ENCODE data around the gene TPRG1L. TPM values are rescaled to one million over a fixed set of nuclear protein-coding genes. Genes with fewer than 3 reads are reported as not detected.

The TPRG1L gene
- total and polyA plus RNA-seq, 2 experiments from 2014 or later: 6.2 to 20.3 TPM

DNA sequence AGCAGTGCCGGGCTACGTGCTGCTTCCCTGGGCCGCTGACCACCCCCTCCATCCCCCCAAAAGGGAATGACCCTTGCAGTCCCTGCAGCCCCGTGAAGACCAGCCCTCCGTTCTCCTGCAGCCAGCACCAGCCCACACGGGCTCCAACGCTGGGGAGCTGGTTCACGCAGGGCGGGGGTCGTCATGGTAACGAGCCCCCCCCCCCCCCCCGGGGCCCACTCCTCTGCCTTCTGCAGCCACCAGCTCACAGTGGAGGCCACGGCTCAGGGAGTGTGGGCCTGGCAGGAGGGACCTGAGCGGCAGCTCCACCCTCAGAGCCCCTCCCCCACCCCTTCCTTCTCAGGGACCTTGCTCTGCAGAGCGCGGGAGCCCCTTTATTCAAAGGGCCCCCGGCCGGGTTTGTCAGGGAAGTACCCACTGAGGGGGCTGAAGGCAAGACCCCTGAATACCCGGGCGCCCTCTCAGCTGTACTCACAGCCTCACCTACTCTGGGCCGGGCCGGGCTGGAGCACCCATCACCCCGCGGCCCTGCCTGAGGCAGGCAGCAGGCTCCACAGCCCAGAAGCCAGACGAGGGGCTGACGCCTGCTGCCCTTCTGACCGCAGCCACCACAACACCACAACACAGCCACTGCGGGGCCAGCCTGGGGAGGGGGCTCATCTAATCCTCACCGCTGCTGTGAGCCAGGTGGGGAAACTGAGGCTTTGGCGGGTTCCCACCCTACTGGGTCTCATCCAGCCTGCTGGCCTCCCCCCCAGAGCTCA lies 26.1 kb upstream of the TPRG1L start:
- H3K4me1 ChIP-seq (ENCODE audit: insufficient read depth): peaks cover 17% of the 10 kb centered on the region; the same call in 1 of the 2 replicates
- H3K4me2 ChIP-seq: peak overlapping the region; percentile 38; the same call in 1 of the 2 replicates
- Mint-ChIP-seq H3K27ac (no peak overlapping the region), H3K4me3 (no peak overlapping the region), H3K9me3 (no peaks in the 10 kb centered on the region), H3K4me1 (peaks cover 18% of the 10 kb centered on the region), H3K36me3 (ENCODE audit: low read depth) (no peaks in the 10 kb centered on the region; the same call in 2 of the 3 replicates), H3K27me3 (ENCODE audit: insufficient read depth, low read depth, poor library complexity) (peaks cover 4% of the 10 kb centered on the region)
- H3K27me3 ChIP-seq (ENCODE audit: insufficient read depth): no peaks in the 10 kb centered on the region
- TF ChIP-seq STAT1 (IDR thresholded peaks at IDR 0.05; ENCODE audit: unreplicated experiment) (no peak), POLR2AphosphoS5 (IDR thresholded peaks at IDR 0.05; ENCODE audit: low read depth) (no peak), NANOG (IDR thresholded peaks at IDR 0.05; ENCODE audit: borderline replicate concordance) (no peak), ZNF114 (CRISPR knock-in tag; IDR thresholded peaks at IDR 0.05) (no peak), ZNF331 (CRISPR knock-in tag; IDR thresholded peaks at IDR 0.05; ENCODE audit: low read depth) (no peak), EZH2phosphoT487 (IDR thresholded peaks at IDR 0.05; ENCODE audit: unreplicated experiment) (no peak), EZH2 (IDR thresholded peaks at IDR 0.05; ENCODE audit: low read depth, unreplicated experiment) (no peak), JUNB (IDR thresholded peaks at IDR 0.05; ENCODE audit: unreplicated experiment) (no peak), CREB1 (CRISPR knock-in tag; IDR thresholded peaks at IDR 0.05; ENCODE audit: low read depth) (no peak)
- TF ChIP-seq, protein P1, sequence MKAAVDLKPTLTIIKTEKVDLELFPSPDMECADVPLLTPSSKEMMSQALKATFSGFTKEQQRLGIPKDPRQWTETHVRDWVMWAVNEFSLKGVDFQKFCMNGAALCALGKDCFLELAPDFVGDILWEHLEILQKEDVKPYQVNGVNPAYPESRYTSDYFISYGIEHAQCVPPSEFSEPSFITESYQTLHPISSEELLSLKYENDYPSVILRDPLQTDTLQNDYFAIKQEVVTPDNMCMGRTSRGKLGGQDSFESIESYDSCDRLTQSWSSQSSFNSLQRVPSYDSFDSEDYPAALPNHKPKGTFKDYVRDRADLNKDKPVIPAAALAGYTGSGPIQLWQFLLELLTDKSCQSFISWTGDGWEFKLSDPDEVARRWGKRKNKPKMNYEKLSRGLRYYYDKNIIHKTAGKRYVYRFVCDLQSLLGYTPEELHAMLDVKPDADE (IDR thresholded peaks at IDR 0.05): no peak
- TF ChIP-seq, protein P2, sequence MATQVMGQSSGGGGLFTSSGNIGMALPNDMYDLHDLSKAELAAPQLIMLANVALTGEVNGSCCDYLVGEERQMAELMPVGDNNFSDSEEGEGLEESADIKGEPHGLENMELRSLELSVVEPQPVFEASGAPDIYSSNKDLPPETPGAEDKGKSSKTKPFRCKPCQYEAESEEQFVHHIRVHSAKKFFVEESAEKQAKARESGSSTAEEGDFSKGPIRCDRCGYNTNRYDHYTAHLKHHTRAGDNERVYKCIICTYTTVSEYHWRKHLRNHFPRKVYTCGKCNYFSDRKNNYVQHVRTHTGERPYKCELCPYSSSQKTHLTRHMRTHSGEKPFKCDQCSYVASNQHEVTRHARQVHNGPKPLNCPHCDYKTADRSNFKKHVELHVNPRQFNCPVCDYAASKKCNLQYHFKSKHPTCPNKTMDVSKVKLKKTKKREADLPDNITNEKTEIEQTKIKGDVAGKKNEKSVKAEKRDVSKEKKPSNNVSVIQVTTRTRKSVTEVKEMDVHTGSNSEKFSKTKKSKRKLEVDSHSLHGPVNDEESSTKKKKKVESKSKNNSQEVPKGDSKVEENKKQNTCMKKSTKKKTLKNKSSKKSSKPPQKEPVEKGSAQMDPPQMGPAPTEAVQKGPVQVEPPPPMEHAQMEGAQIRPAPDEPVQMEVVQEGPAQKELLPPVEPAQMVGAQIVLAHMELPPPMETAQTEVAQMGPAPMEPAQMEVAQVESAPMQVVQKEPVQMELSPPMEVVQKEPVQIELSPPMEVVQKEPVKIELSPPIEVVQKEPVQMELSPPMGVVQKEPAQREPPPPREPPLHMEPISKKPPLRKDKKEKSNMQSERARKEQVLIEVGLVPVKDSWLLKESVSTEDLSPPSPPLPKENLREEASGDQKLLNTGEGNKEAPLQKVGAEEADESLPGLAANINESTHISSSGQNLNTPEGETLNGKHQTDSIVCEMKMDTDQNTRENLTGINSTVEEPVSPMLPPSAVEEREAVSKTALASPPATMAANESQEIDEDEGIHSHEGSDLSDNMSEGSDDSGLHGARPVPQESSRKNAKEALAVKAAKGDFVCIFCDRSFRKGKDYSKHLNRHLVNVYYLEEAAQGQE (IDR thresholded peaks at IDR 0.05; ENCODE audit: unreplicated experiment): no peak
- TF ChIP-seq, protein P3, sequence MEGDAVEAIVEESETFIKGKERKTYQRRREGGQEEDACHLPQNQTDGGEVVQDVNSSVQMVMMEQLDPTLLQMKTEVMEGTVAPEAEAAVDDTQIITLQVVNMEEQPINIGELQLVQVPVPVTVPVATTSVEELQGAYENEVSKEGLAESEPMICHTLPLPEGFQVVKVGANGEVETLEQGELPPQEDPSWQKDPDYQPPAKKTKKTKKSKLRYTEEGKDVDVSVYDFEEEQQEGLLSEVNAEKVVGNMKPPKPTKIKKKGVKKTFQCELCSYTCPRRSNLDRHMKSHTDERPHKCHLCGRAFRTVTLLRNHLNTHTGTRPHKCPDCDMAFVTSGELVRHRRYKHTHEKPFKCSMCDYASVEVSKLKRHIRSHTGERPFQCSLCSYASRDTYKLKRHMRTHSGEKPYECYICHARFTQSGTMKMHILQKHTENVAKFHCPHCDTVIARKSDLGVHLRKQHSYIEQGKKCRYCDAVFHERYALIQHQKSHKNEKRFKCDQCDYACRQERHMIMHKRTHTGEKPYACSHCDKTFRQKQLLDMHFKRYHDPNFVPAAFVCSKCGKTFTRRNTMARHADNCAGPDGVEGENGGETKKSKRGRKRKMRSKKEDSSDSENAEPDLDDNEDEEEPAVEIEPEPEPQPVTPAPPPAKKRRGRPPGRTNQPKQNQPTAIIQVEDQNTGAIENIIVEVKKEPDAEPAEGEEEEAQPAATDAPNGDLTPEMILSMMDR (conservative IDR thresholded peaks at IDR 0.05; ENCODE audit: low read depth in 2 of 2): no peak
- TF ChIP-seq, protein P4, sequence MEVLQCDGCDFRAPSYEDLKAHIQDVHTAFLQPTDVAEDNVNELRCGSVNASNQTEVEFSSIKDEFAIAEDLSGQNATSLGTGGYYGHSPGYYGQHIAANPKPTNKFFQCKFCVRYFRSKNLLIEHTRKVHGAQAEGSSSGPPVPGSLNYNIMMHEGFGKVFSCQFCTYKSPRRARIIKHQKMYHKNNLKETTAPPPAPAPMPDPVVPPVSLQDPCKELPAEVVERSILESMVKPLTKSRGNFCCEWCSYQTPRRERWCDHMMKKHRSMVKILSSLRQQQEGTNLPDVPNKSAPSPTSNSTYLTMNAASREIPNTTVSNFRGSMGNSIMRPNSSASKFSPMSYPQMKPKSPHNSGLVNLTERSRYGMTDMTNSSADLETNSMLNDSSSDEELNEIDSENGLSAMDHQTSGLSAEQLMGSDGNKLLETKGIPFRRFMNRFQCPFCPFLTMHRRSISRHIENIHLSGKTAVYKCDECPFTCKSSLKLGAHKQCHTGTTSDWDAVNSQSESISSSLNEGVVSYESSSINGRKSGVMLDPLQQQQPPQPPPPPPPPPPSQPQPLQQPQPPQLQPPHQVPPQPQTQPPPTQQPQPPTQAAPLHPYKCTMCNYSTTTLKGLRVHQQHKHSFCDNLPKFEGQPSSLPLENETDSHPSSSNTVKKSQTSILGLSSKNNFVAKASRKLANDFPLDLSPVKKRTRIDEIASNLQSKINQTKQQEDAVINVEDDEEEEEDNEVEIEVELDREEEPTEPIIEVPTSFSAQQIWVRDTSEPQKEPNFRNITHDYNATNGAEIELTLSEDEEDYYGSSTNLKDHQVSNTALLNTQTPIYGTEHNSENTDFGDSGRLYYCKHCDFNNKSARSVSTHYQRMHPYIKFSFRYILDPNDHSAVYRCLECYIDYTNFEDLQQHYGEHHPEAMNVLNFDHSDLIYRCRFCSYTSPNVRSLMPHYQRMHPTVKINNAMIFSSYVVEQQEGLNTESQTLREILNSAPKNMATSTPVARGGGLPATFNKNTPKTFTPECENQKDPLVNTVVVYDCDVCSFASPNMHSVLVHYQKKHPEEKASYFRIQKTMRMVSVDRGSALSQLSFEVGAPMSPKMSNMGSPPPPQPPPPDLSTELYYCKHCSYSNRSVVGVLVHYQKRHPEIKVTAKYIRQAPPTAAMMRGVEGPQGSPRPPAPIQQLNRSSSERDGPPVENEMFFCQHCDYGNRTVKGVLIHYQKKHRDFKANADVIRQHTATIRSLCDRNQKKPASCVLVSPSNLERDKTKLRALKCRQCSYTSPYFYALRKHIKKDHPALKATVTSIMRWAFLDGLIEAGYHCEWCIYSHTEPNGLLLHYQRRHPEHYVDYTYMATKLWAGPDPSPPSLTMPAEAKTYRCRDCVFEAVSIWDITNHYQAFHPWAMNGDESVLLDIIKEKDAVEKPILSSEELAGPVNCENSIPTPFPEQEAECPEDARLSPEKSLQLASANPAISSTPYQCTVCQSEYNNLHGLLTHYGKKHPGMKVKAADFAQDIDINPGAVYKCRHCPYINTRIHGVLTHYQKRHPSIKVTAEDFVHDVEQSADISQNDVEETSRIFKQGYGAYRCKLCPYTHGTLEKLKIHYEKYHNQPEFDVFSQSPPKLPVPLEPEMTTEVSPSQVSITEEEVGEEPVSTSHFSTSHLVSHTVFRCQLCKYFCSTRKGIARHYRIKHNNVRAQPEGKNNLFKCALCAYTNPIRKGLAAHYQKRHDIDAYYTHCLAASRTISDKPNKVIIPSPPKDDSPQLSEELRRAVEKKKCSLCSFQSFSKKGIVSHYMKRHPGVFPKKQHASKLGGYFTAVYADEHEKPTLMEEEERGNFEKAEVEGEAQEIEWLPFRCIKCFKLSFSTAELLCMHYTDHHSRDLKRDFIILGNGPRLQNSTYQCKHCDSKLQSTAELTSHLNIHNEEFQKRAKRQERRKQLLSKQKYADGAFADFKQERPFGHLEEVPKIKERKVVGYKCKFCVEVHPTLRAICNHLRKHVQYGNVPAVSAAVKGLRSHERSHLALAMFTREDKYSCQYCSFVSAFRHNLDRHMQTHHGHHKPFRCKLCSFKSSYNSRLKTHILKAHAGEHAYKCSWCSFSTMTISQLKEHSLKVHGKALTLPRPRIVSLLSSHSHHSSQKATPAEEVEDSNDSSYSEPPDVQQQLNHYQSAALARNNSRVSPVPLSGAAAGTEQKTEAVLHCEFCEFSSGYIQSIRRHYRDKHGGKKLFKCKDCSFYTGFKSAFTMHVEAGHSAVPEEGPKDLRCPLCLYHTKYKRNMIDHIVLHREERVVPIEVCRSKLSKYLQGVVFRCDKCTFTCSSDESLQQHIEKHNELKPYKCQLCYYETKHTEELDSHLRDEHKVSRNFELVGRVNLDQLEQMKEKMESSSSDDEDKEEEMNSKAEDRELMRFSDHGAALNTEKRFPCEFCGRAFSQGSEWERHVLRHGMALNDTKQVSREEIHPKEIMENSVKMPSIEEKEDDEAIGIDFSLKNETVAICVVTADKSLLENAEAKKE (CRISPR knock-in tag; IDR thresholded peaks at IDR 0.05): no peak
- H3K27ac ChIP-seq (ENCODE audit: low read depth): no peak overlapping the region
- H3K9me2 ChIP-seq (ENCODE audit: insufficient read depth): no peaks in the 10 kb centered on the region
- H3K36me3 ChIP-seq (ENCODE audit: insufficient read depth): no peaks in the 10 kb centered on the region
- H2AFZ ChIP-seq: no peak overlapping the region
- H3K4me3 ChIP-seq: no peak overlapping the region
- H3K79me2 ChIP-seq (replicated peaks; ENCODE audit: insufficient read depth): no peaks in the 10 kb centered on the region
- H4K20me1 ChIP-seq (replicated peaks; ENCODE audit: insufficient read depth): no peaks in the 10 kb centered on the region; the same call in 1 of the 2 replicates
- H3F3A ChIP-seq (replicated peaks; ENCODE audit: low read depth): 0 out of 2 replicates have a peak, but pooled peaks cover 3% of the 10 kb centered on the region
- ATAC-seq: peak; percentile 62
- peak; percentile 61 for DNase-seq (ENCODE audit: low spot score)
